HG03039 (cell line): ENCODE measurements around the gene VAV2.

ENCODE experiments used
- ATAC-seq: cut with Tn5 transposase; IDR thresholded peaks from one replicate; pipeline ENCODE4 v1.9.1; 2021; ENCODE audit warnings: mild to moderate bottlenecking, moderate library complexity; ENCODE audit not compliant: unreplicated experiment

VAV2 gene

GRCh38 chr9:133982971-133983720 is 9.0 kb downstream of the VAV2 start:
- ATAC-seq, result no peak

DNA sequence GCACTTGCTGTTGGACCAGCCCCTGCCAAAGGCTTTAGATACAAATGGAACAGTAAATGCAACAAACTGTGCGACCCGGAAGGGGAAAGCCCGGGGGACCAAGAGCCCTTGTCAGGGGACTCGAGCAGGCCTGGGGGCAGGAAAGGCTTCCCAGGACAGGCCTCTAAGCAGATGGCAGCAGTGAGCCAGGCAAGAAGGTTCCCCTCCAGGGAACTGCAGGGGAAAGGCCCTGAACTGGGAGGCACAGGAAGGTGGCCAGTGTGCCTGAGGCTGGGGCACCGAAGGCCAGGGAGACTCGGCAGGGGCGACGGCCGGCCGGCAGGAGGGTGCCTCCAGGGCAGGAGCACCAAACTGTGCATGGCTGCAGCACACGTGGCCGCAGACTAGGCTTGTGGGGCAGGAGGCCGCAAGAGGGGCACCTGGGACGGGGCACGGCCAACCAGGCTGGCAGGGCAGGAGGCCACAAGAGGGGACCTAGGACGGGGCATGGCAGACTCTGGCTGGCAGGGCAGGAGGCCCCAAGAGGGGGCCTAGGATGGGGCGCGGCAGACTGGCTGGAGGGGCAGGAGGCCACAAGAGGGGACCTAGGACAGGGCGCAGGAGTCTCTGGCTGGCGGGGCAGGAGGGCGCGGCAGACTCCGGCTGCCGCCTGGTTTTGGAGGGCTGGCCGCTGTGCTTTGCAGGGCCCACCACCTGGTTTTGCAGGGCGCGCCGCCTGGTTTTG is 10.0 kb downstream of the VAV2 start:
- ATAC-seq, result no peak

DNA sequence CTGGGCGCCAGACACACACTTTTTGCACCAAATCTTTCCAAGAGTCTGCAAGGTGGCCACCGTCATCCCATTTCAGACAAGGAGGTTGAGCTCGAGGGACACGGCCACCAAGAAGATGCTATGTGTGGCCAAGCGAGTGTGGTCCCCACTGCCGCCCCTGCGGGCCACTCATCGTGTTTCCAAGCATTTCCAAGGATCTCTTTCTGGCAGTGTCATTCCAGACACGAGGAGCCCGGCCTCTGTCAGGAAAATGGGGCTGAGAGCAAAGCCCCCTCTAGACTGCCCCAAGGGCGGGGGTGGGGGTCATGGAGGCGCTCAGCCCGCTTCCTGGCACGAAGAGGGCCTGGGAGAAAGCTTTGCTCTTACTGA is 10.6 kb downstream of the VAV2 start:
- no peak for ATAC-seq

DNA sequence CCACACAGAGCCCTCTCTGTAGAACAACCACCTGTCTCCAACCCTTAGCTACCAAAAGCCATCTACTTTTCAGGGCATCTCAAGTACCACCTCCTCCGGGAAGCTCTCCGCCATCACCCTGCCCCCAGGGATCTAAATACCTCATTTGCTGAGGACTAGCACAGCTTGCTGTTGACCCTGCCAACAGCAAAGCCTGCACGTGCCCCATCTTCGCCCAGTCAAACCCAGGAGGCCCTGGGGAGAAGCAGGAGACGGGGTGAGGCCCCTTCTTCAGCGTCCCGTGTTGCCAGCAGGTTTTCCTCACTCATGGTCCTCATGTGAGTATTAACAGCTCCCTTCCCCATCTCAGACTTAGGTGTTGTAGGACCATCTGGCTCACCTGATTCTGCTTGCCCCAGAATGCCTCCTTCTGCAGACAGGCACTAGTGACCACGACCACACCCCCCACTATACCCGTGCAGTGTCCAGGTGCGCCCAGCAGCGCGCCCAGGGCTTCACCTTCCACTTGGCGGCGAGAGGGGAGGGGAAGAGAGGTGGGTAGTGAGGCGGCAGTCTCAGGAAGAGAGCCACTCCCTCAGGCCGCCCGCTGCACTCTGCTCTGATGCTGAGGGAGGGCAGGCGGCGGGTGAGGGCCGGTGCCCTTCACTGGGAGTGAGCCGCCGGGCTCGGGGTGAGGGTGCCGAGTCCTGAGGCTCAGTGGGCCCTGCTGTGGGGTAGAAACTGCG is 11.1 kb downstream of the VAV2 start:
- ATAC-seq, result no peak

GRCh38 chr9:133979921-133980863 is 11.9 kb downstream of the VAV2 start:
- no peak for ATAC-seq

- ATAC-seq, result no peak
Observed at GRCh38 chr9:133979273-133979920, 12.7 kb downstream of the VAV2 start.

GRCh38 chr9:133978899-133979272 is 13.2 kb downstream of the VAV2 start:
- ATAC-seq, result no peak

DNA sequence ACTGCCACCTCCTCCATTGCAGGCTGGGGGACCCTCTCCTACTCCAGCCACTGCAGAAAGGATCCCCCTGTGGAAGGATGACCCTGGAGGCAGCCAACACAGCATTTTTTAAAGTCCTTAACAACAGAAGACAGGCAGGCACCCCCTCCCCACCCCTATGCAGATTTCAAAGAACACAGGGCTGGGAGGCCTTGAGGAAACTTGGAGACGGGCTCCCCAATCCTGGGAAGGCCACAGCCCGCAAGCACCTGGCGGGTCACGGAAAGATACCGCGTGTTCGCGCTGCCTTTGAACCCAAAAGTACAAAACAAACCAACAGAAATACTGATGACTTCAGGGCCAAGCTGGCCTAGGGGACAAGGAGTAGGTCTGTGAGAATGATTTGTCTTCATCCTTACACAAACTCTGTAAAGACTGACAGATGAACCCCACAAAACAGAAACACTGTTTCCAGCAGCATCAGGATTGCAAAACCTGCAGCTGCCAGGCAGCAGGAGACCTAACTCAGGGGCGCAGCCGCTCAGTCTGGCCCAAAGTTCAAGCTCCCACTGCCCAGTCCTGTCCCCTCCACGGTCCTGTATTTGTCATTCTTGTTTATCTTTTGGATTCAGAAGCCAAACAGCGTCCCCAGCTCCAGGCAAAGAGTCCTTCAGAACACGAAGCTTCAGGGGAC is 13.8 kb downstream of the VAV2 start:
- ATAC-seq, result no peak

GRCh38 chr9:133977421-133978201 is 14.5 kb downstream of the VAV2 start:
- no peak for ATAC-seq

- ATAC-seq, result no peak
Observed at GRCh38 chr9:133976887-133977286, 15.2 kb downstream of the VAV2 start.

- ATAC-seq, result no peak
Observed at GRCh38 chr9:133976191-133976861, 15.8 kb downstream of the VAV2 start.

DNA sequence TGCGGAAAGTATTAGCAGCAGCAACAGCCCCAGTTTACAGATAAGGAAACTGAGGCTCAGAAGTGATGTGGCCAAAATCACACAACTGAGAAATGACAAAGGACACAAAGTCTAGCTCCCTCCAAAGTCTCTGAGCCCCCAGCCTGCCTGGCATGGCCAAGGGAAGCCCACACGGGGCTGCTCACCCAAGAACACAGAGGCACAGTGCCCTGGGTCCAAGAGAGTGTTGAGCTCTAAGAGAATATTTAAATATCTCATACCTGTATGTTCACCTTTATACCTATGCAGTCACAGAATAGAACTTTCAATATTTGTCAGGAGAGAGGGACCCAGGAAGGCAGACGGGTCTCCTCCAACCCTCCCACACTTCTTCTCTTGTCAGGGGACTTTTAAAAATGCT is 16.6 kb downstream of the VAV2 start:
- ATAC-seq, result no peak

DNA sequence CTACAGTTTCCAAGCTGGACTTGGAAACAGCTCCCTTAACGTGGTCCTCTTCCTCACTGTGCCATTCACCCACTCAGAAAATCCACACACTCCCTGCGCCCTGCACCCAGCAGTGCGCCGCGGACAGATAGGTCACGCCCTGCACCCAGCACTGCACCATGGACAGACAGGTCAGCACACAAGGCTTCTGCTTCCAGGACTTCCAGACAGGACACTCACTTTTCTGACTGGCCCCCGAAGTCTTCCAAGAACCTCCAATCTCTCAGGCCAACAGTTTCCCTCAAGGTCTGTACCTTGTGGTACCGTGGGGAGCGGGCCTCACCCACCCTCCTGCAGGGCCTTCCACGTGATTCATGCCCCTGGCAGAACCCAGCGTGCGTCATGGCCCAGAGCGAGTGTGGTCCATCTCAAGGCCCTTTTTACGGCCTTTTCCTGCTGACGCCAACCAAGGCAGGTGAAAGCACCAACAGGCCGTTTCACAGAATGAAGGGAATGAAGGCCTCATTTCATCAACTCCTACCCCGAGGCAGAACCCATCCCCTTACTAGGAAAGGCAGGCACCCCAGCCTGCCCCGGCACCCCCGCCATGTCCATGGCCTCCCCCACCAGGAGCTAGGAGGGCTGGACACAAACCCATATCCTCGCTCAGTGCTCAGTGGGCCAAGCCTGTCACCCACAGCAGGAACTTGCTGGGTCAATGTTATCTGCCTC is 17.3 kb downstream of the VAV2 start:
- ATAC-seq, result no peak

- no peak for ATAC-seq
Observed at GRCh38 chr9:133973791-133974630, 18.1 kb downstream of the VAV2 start.

DNA sequence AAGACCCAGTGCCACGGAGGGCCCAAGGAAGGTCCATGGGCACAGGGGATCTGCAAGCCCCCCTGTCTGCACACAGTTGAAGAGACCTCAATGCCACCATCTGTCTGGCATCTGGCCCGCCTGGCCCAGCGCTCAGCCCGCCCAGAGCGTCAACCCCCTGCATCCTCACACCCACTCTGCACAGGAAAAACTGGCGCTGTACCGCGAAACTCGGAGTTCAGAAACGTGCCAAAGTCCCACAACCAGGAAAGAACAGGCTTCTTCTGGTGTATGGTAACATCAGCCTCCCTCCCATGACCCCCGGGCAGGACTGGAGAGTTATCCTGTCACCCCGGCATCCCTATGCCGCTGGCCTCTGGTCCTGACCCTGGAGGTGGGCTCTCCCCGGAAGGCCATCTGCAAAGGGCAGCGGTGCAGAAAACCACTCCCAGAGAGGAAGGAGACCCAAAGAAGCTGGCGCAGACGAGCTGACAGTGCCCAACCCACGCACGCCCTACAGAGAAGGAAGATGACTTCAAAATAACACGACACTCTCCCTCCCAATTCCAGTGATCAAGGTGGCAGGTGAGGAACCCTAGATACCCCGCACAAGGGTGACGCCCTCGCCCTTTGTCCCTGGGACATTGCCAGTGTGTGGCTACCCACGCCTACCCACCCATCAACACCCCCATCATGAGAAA is 18.9 kb downstream of the VAV2 start:
- ATAC-seq, result no peak
